HG03196 (cell line): ENCODE data around the gene HTT.

ENCODE experiments used
- ATAC-seq: cut with Tn5 transposase; IDR thresholded peaks from one replicate; pipeline ENCODE4 v1.9.1; 2021; ENCODE audit not compliant: unreplicated experiment

Gene HTT

GRCh38 chr4:3286335-3287175, 212.1 kb downstream of the HTT start:
- ATAC-seq, result no peak

GRCh38 chr4:3287271-3287971, 212.9 kb downstream of the HTT start:
- ATAC-seq, result no peak

DNA sequence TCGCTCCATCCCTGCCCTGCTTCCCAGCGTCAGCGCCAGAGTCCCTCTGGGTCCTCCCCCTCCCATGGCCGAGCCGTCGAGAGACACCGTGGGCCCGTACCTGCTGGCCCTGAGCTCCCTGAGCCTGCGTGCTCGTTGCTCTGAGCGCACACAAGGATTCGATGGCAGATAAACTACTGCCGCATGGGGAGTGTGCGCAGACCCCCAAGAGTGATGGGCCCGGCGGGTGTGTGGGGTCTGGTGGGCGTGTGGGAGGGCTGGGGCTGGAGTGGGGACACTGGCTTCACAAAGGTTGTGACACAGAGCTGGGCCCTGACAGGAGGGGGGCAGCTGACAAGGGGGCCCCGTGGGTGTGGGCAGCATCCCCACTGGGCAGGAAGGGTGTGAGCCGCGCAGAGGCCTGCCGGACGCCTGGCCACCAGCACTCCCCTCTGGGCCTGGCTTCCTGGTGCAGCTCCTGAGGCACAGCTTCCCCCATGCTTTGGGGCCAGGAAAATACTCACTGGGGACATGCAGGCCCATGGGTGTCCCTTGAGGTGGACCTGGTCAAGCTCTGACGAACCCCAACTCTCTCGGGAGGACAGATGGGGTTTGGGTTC, 213.6 kb downstream of the HTT start:
- no peak for ATAC-seq

DNA sequence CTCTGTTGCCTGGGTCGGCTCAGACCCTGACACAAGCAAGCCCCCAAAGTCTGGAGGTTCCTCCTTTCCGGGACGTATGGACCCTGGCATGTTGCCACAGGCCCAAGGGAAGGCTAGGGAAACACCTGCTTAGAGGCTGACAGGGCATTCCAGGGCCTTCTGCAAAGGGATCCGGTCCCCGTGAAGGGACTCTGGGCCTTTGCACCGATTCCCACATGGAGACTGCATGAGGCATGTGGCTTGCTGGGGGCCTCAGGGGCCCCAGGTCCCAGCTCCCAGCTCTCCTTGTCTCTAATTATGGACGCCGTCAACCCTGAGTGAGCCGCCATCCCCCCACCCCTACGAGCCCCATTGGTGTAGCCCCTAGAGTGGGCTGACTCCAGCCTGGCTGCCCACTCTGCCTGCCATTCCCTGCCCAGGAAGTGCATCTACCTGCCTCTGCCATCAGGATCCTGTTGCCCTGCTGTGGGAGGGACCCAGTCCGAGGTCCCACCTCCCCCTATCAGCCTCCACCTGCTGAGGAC, 214.2 kb downstream of the HTT start:
- ATAC-seq, result no peak

GRCh38 chr4:3290476-3290875, 216.0 kb downstream of the HTT start:
- ATAC-seq, result no peak

DNA sequence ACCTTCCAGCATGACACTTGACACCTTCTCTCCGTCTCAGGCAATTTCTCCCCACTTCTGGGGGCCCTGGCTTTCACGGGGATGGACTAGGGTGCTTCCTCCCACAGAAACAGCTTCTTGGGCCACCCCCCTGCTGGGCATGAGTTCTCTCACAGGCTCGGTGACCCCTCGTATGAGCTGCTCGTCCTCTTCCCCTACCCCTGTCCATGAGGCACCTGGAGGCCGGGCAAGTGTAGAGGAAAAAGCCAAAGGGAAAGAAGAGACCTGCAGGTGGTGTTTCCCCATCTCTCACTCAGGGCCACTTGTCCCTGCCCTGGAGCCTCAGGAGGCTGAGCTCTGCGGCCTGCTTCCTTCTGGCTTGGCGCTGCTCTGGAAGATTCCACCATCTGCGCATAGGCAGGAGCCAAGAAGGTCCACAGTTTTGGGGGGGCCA, 216.4 kb downstream of the HTT start:
- ATAC-seq, result no peak

DNA sequence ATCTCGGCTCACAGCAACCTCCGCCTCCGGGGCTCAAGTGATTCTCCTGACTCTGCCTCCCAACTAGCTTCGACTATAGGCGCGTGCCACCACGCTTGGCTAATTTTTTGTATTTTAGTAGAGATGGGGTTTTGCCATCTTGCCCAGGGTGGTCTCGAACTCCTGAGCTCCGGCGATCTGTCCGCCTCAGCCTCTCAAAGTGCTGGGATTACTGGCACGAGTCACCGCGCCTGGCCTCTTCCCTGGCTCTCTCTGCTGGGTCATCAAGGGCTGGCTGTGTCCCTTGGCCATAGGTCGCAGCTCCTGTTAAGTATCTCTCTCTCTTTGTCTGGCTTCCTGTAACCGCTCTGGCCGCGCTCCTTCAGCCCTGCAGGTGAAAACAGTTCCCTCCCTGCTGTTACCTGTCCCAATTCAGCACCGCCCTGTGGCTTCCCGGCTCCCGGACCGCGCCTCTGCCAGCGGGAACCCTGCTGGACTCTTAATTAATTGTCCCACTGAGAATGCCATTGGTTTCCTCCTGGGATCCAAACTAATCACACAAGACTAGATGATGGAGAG, 217.0 kb downstream of the HTT start:
- no peak for ATAC-seq

- ATAC-seq, result peak; percentile 20
These were observed 217.6 kb downstream of the HTT start for GRCh38 chr4:3291969-3292570.

DNA sequence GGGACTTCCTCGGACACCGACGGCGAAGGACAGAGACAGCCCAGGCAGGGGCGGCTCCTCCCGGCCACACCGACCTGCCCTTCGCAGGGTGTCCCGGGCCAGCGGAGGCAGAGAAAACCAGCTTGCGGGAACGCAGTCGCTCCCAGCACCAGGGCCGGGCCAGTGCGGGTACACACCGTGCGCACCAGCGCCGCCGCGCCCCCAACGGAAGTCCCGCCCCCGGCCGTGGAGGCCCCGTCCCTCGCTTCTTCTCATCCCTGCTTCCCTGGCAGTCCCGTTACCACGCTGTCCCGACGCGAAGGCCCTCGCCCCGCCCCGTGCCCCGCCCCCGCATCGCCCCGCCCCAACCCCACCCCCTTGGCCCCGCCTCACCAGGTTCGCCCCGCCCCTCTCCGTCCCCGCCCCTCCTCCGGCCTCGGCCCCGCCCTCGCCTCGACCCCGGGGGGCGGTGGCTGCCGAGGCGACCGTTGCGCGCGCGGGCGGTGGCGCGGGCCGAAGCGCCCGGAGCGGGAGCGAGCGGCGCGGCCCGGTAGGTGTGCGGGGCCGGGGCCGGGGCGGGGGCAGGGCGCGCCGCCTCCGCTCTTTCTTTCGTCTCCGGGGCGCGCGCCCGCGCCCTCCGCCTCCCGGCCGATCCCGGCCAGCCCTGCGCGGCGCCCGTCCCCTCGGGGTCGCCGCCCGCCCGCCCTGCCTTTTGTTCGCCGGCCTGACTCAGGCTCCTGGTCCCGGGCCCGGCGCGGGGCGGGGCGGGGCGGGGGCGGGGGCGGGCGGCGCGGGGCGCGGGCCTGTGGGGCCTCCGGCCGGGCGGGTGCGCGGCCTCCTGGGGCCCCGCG, 218.3 kb downstream of the HTT start, which contains the start of gene RGS12:
Gene RGS12 (plus strand): TSS at position 451 of the 830 bp plus-strand sequence. CDS start 23,150 bp downstream, outside the sequence.
- ATAC-seq, result peak; percentile 75
